Suppressor macrophage treated with lipopolysaccharide for 1 hour (primary cell): ENCODE results near the gene CD244.

Source experiments
- DNase-seq, 3 donors: peaks; one replicate each; pipeline ENCODE4 v3.0.0-alpha.2; 2020 to 2022

The CD244 gene

DNA sequence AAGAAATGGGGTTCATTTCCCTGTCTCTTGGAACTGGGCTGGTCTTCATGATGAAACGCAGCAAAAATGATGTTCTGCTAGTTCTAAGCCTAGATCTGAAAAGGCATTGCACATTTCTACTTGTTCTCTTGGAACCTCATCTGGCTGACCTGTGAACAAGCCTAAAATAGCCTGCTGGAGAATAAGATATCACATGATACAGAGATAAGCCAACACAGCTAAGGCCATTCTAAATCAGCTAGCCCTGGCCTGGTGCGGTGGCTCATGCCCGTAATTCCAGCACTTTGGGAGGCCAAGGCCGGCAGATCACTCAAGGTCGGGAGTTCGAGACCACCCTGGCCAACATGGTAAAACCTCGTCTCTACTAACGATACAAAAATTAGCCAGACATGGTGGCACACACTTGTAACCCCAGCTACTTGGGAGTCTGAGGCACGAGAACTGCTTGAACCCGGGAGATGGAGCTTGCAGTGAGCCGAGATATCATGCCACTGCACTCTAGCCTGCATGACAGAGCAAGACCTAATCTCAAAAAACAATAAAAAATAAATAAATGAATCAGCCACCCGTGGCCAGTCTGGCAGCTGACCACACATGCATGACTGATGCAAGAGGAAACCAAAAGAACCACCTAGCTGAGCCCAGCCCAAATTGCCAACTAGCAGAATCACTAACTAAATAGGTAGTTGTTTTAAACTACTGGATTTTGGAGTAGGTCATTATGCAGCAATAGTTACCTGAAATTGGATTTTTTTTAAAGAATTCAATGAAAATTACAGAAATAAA is 18.0 kb downstream of the CD244 start:
- no peak for DNase-seq

DNA sequence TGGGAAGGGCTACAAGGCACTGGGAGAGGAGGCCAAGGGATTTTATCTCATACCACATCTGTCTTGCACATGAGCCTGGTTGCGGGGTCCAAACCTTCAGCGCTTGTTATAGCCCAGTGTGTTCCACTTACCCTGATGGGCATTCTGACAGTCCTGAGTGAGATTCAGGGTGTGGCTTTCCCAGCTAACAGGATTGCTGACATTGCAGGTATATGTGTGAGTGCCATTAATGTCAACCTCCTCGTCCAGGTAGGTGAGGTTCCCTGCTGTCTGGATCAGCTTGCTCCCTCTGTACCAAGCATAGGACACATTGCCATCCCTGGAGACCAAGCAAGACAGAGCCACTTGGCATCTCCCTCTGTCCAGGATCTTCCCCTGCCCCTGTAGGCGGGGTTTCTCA is 21.6 kb downstream of the CD244 start:
- no peak for DNase-seq

DNA sequence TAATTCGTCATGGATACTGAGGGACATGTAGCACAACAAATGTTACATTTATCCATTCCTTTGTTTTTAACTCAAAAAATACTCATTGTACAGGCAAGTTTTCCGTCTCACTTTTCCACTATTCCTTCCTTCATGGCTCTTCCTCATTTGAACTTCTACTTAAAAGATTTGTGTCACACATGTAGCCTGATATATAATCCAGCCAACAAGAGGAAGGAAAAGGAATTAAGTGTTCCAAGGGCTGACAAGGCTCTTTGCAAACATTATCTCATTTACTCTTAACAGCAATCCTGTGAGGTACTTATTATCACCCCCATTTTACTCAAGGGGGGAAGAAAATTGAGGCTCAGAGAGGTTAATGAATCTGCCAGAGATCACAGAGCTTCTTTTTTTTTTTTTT is 22.9 kb downstream of the CD244 start:
- DNase-seq = no peak

- no peak for DNase-seq
Measured at GRCh38 chr1:160838888-160839287, 23.8 kb downstream of the CD244 start.

GRCh38 chr1:160837558-160838205 is 25.0 kb downstream of the CD244 start:
- peak; percentile 38 to 60 (median 51) for DNase-seq

- no peak for DNase-seq
Measured at GRCh38 chr1:160836981-160837557, 25.6 kb downstream of the CD244 start.

DNA sequence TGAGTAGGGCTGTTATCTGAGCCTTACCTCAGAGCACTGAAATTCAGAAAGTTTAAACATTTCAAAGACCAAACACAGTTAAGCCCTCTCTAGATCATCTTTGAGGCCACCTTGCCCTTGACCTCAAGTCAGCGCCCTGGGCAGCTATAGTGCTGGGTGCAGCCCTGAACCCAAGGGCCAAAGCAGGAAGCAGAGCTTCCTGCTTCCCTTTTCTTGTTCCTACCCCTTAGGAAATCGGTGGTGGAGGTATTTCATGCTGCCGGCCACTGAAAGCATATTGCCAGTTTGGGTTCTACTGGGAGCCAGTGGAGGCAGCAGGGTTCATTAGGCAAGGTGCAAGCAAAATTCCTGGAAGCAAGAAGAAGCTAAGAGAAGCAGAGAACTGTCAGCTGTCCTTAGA is 26.1 kb downstream of the CD244 start:
- peak; percentile 35 to 44 (median 37) for DNase-seq

DNA sequence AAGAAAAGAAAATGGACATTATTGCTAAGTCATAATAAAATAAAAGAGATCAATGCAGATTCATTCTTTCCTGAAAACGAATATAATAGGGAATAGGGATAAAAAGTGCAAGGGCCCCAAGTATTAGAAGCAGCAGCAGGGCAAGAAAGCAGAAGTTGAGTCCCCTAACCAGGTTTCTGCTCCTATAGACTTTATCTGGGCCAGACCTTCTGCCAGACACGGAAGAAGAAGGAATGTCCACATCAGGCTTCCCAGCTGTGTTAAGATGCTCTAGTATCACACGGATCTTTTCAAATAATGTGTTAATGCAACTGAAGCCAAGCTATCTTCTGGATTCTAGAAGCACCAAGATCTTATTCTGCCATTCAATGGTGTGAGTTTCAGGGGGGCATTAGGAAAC is 26.9 kb downstream of the CD244 start:
- DNase-seq = no peak

- peak; percentile 74 to 90 (median 85) for DNase-seq
Measured at GRCh38 chr1:160834945-160835565, 27.6 kb downstream of the CD244 start.

GRCh38 chr1:160830321-160831153 is 32.1 kb downstream of the CD244 start:
- peak; percentile 78 to 86 (median 78) for DNase-seq

- DNase-seq = no peak
Measured at GRCh38 chr1:160829766-160830165, 32.9 kb downstream of the CD244 start.

DNA sequence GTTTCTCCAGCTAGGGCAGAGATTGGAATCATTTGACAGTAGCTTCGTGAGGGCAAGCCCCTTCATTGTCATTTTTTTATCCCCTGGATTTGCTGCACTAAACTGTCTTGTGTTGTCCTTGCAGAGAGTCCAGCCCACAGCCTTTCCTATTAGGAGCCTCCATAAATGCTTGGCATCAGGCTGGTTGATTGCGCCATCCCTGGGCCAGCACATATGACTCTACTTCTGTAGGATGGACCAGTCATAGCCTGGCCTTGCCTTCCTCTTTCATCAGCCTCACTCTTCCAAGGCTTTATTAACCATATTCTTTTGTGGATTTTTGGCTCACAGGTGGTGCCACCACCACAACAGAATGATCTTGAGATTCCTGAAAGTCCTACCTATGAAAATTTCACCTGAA is 35.3 kb downstream of the CD244 start:
- peak; percentile 86 to 89 (median 88) for DNase-seq

DNA sequence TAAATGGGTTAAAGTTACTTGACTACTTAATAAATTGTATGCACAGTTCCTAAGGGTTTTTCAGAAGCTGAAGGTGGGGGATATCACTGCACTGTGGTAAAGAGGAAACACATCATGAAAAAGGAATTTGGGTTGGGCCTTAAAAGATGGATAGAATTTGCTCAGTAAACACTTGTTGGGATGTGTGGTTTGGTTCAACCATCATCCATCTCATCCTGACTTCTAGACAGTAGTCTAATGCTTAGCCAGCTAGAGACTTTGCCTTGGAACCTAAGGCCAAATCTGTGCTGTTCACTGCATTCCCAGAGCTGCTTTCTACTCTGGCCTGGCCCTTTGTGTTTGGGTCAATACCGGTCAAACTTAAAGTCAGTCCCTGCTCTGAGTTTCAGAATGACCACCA is 36.1 kb downstream of the CD244 start:
- DNase-seq = no peak

- DNase-seq = no peak
Measured at GRCh38 chr1:160823296-160823695, 39.4 kb downstream of the CD244 start.

- peak in 1 of 3 donors; percentile 25 for DNase-seq
Measured at GRCh38 chr1:160821627-160822026, 41.1 kb downstream of the CD244 start.

GRCh38 chr1:160819186-160819585 is 43.5 kb downstream of the CD244 start:
- DNase-seq = no peak

DNA sequence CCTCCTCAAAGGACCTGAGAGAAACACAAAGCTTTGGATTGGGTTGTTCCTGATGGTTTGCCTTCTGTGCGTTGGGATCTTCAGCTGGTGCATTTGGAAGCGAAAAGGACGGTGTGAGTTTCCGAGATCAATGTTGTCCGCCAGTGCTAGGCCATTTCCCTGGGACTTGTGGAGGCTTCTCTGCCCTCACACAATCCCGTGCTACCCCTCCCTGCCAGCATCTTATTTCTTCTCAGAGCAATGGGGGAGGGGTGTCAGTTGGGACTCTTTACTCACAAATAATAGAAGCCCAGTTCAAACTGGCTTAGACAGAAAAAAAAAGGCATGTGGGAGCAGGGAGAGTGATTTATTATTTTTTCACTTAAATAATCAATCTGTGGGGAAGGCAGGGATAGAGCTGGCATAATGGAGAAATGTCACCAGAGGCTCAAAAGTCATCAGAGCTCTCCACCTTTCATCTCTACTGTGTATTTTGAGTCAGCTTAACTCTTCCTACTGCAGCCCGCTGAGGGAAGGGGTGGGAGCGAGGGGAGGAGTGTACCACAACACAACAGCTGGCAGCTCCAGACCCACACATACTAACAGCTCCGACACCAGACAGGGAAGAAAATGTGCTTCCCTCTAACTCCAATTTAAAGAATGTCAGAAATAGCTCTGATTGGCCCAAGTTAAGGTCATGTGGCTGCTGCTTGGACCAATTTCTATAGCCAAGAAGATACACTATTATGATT is 44.3 kb downstream of the CD244 start:
- DNase-seq = no peak

DNA sequence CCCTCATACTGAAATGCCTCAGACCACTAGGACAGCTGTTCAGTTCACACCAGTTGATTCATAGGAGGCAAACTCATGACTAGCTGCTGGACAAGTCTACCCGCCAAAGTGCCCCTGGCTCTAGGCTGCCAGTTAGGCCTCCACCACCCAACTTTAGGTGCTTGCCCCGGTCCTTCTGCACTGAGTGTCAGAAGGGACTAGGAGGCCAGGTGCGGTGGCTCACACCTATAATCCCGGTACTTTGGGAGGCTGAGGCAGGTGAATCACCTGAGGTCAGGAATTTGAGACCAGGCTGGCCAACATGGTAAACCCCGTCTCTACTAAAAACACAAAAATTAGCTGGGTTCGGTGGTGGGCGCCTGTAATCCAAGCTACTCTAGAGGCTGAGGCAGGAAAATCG is 47.8 kb downstream of the CD244 start:
- no peak for DNase-seq

GRCh38 chr1:160814316-160814715 is 48.4 kb downstream of the CD244 start:
- no peak for DNase-seq

DNA sequence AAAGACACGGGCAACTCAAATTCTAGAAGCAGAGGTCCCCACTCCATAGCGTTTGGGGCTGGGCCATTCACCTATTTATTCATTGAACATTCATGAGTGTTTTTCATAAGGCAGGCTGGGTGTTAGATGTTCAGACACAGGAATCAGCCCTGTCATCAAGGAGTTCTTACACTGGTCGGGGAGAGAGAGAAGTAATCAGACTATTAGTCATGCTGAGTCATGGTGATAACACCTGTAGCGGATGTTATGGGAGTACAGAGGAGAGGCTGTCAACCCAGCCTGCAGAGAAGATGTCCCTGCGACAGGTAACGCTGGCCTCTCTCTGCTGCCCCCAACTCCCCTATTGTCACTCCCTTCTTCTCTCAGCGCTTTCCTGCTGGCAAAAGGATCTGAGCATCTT is 49.5 kb downstream of the CD244 start:
- no peak for DNase-seq

DNA sequence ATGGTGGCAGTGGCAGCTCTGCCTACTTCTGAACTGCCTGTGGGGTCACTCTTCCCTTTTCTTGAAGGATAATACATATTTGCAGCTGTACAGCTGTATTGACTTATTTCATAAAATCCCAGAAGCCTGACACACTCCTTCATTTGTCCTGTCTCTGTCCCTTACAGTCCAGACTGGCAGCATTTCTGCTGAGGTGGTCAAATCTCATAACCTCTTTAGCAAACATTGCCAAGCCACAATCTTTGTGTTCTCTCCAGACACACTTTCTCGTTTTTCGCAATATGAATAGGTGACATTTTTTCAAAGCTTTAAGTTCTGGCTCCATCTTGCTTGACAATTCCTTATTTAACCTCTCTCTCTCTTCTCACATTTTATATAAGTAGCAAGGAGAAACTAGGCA is 51.5 kb downstream of the CD244 start:
- DNase-seq = no peak

GRCh38 chr1:160810486-160810885 is 52.2 kb downstream of the CD244 start:
- DNase-seq = no peak
